GM12878 (cell line): ENCODE results near the gene MMP15. TPM values are rescaled to one million over a fixed set of nuclear protein-coding genes. Genes with fewer than 3 reads are reported as not detected.

Experiments used
- BHLHE40 ChIP-seq, 2 experiments: fragments of 450-650 bp in 1 of 2; IDR thresholded peaks; 2 replicates each; pipeline ENCODE4 v1.6.1; 2011 to 2017; ENCODE audit warnings: low read depth in 2 of 2, borderline replicate concordance in 1 of 2, improper control_type of control experiment in 1 of 2, low read length in 1 of 2, mild to moderate bottlenecking in 1 of 2
- CEBPB ChIP-seq, 2 experiments: fragments of 150-350 bp in 1 of 2; IDR thresholded peaks; 2 replicates each; pipeline ENCODE4 v1.6.1; 2012 to 2014; ENCODE audit warnings: low read depth in 2 of 2, low read length in 2 of 2, borderline replicate concordance in 1 of 2, inconsistent platforms in 1 of 2
- TAF1 ChIP-seq: IDR thresholded peaks from 2 replicates; pipeline ENCODE4 v1.6.1; 2011; ENCODE audit warnings: mild to moderate bottlenecking, low read depth, low read length, borderline replicate concordance
- TCF12 ChIP-seq: IDR thresholded peaks from 2 replicates; pipeline ENCODE4 v1.6.1; 2011; ENCODE audit warnings: low read depth, mild to moderate bottlenecking, low read length
- YBX1 ChIP-seq: fragments of 450-650 bp; IDR thresholded peaks from 2 replicates; pipeline ENCODE4 v1.6.1; 2016; ENCODE audit warnings: antibody characterized with exemption
- polyA plus RNA-seq, 11 experiments: library from polyadenylated mRNA; depleted of rRNA in 4 of 11; unstranded in 6 of 11; stranded (reverse) in 5 of 11; fragments of >200 nt; fragmentation: Nextera tagmentation in 4 of 11; fragmentation: Illumina TruSeq in 1 of 11; extraction: Ambion mirVana in 4 of 11; extraction: Trizol in 1 of 11; gene quantifications; 1 replicate in 1 of 11; 2 replicates in 10 of 11; pipeline versions ENCODE4 v1.2.1 to v1.2.3, GENCODE V29; 2011 to 2016; ENCODE audit warnings: inconsistent platforms in 2 of 11, missing spikeins in 2 of 11, low read depth in 1 of 11
- total RNA-seq, 4 experiments: library from RNA; depleted of rRNA in 3 of 4; stranded (reverse); fragments of >200 nt in 3 of 4; fragmentation: Illumina TruSeq in 1 of 4; extraction: Trizol in 1 of 4; gene quantifications; 2 replicates each; pipeline versions ENCODE4 v1.2.1 to v1.2.3, GENCODE V29; 2013 to 2021
- TF ChIP-seq, protein P1 (sequence below): IDR thresholded peaks from 2 replicates; pipeline ENCODE4 v1.6.1; 2011; ENCODE audit warnings: borderline replicate concordance, low read depth, mild to moderate bottlenecking, moderate library complexity, mixed read lengths, low read length; ENCODE audit not compliant: insufficient read depth; ENCODE audit errors: extremely low read length
- TF ChIP-seq, protein P2 (sequence below): fragments of 450-650 bp; IDR thresholded peaks from 2 replicates; pipeline ENCODE4 v1.6.1; 2016; ENCODE audit warnings: mild to moderate bottlenecking
- TF ChIP-seq, protein P3 (sequence below): fragments of 450-650 bp; IDR thresholded peaks from 2 replicates; pipeline ENCODE4 v1.6.1; 2017; ENCODE audit warnings: mild to moderate bottlenecking
- TF ChIP-seq, protein P4 (sequence below): fragments of 450-650 bp; IDR thresholded peaks from 2 replicates; pipeline ENCODE4 v1.6.1; 2017; ENCODE audit warnings: mild to moderate bottlenecking, moderate library complexity
- TF ChIP-seq, protein P5 (sequence below): fragments of 150-350 bp; IDR thresholded peaks from 2 replicates; pipeline ENCODE4 v1.6.1; 2016; ENCODE audit warnings: low read depth, low read length
- TF ChIP-seq, protein P6 (sequence below): fragments of 450-650 bp; IDR thresholded peaks from 2 replicates; pipeline ENCODE4 v1.6.1; 2017; ENCODE audit warnings: mild to moderate bottlenecking, moderate library complexity

MMP15 gene
- total and polyA plus RNA-seq, 10 of the 15 experiments (the other 5 are each of a cell fraction or from before 2014, with no cell fraction given), result 0.08 to 0.56 (median 0.10) TPM; not detected in 7

DNA sequence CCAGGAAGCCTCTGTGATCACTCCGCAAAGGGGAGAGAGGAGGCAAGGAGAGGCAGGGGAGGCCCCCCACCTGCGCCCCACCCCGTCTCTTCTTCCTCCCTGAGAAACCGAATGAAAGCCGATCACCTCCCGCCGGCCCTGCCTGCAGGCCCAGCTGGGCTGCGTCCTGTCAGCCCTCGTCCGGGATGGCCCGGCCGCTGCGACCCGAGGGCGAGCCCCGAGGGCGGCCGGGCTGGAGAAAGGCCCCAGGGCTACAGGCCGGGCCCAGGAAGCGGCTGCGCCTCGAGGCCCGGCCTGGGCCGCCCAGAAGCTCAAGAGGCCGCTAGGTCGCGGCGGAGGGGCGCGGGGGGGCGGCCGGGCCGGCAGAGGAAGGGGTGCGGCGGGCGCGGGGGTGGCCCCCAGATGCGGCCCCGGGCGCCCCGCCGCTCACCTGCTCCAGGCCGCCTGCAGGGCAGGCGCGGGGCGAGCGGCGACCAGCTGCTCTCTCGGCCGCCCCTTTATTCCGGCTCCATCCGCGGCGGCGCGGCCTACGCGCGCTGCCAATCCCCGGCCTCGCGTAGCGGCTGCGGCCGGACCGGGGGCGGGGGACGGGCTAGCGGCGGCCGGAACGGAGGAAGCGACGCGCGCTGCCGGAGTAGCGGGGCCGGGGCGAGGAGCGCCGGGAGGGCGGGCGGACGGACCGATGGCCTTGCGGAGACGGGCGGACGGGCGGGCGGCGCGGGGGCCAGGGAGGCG lies 25.4 kb upstream of the MMP15 start, which contains the start of gene ZNF319 (continued):
- TF ChIP-seq, protein P1, sequence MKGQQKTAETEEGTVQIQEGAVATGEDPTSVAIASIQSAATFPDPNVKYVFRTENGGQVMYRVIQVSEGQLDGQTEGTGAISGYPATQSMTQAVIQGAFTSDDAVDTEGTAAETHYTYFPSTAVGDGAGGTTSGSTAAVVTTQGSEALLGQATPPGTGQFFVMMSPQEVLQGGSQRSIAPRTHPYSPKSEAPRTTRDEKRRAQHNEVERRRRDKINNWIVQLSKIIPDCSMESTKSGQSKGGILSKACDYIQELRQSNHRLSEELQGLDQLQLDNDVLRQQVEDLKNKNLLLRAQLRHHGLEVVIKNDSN, result no peak
- no peak for TF ChIP-seq YBX1
- TF ChIP-seq TCF12, result 0 out of 2 replicates have a peak, but pooled peaks have one; percentile 34
- TF ChIP-seq, protein P2, sequence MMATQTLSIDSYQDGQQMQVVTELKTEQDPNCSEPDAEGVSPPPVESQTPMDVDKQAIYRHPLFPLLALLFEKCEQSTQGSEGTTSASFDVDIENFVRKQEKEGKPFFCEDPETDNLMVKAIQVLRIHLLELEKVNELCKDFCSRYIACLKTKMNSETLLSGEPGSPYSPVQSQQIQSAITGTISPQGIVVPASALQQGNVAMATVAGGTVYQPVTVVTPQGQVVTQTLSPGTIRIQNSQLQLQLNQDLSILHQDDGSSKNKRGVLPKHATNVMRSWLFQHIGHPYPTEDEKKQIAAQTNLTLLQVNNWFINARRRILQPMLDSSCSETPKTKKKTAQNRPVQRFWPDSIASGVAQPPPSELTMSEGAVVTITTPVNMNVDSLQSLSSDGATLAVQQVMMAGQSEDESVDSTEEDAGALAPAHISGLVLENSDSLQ, result no peak
- TF ChIP-seq, protein P3, sequence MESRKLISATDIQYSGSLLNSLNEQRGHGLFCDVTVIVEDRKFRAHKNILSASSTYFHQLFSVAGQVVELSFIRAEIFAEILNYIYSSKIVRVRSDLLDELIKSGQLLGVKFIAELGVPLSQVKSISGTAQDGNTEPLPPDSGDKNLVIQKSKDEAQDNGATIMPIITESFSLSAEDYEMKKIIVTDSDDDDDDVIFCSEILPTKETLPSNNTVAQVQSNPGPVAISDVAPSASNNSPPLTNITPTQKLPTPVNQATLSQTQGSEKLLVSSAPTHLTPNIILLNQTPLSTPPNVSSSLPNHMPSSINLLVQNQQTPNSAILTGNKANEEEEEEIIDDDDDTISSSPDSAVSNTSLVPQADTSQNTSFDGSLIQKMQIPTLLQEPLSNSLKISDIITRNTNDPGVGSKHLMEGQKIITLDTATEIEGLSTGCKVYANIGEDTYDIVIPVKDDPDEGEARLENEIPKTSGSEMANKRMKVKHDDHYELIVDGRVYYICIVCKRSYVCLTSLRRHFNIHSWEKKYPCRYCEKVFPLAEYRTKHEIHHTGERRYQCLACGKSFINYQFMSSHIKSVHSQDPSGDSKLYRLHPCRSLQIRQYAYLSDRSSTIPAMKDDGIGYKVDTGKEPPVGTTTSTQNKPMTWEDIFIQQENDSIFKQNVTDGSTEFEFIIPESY, result no peak
- TF ChIP-seq TAF1, result peak; percentile 39; the same call in 1 of the 2 replicates
- TF ChIP-seq, protein P4, sequence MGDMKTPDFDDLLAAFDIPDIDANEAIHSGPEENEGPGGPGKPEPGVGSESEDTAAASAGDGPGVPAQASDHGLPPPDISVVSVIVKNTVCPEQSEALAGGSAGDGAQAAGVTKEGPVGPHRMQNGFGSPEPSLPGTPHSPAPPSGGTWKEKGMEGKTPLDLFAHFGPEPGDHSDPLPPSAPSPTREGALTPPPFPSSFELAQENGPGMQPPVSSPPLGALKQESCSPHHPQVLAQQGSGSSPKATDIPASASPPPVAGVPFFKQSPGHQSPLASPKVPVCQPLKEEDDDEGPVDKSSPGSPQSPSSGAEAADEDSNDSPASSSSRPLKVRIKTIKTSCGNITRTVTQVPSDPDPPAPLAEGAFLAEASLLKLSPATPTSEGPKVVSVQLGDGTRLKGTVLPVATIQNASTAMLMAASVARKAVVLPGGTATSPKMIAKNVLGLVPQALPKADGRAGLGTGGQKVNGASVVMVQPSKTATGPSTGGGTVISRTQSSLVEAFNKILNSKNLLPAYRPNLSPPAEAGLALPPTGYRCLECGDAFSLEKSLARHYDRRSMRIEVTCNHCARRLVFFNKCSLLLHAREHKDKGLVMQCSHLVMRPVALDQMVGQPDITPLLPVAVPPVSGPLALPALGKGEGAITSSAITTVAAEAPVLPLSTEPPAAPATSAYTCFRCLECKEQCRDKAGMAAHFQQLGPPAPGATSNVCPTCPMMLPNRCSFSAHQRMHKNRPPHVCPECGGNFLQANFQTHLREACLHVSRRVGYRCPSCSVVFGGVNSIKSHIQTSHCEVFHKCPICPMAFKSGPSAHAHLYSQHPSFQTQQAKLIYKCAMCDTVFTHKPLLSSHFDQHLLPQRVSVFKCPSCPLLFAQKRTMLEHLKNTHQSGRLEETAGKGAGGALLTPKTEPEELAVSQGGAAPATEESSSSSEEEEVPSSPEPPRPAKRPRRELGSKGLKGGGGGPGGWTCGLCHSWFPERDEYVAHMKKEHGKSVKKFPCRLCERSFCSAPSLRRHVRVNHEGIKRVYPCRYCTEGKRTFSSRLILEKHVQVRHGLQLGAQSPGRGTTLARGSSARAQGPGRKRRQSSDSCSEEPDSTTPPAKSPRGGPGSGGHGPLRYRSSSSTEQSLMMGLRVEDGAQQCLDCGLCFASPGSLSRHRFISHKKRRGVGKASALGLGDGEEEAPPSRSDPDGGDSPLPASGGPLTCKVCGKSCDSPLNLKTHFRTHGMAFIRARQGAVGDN, result 0 out of 2 replicates have a peak, but pooled peaks have one; percentile 42
- no peak for TF ChIP-seq CEBPB (IDR thresholded peaks at IDR 0.05; ENCODE audit: borderline replicate concordance in 1 of 2, low read depth in 2 of 2, low read length in 2 of 2)
- TF ChIP-seq BHLHE40 (IDR thresholded peaks at IDR 0.05; ENCODE audit: borderline replicate concordance in 1 of 2, low read depth in 2 of 2, low read length in 1 of 2), result peak in 1 of 2 experiments; percentile 24; a peak in 1 of 4 replicates
- TF ChIP-seq, protein P5, sequence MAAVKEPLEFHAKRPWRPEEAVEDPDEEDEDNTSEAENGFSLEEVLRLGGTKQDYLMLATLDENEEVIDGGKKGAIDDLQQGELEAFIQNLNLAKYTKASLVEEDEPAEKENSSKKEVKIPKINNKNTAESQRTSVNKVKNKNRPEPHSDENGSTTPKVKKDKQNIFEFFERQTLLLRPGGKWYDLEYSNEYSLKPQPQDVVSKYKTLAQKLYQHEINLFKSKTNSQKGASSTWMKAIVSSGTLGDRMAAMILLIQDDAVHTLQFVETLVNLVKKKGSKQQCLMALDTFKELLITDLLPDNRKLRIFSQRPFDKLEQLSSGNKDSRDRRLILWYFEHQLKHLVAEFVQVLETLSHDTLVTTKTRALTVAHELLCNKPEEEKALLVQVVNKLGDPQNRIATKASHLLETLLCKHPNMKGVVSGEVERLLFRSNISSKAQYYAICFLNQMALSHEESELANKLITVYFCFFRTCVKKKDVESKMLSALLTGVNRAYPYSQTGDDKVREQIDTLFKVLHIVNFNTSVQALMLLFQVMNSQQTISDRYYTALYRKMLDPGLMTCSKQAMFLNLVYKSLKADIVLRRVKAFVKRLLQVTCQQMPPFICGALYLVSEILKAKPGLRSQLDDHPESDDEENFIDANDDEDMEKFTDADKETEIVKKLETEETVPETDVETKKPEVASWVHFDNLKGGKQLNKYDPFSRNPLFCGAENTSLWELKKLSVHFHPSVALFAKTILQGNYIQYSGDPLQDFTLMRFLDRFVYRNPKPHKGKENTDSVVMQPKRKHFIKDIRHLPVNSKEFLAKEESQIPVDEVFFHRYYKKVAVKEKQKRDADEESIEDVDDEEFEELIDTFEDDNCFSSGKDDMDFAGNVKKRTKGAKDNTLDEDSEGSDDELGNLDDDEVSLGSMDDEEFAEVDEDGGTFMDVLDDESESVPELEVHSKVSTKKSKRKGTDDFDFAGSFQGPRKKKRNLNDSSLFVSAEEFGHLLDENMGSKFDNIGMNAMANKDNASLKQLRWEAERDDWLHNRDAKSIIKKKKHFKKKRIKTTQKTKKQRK, result no peak
- TF ChIP-seq, protein P6, sequence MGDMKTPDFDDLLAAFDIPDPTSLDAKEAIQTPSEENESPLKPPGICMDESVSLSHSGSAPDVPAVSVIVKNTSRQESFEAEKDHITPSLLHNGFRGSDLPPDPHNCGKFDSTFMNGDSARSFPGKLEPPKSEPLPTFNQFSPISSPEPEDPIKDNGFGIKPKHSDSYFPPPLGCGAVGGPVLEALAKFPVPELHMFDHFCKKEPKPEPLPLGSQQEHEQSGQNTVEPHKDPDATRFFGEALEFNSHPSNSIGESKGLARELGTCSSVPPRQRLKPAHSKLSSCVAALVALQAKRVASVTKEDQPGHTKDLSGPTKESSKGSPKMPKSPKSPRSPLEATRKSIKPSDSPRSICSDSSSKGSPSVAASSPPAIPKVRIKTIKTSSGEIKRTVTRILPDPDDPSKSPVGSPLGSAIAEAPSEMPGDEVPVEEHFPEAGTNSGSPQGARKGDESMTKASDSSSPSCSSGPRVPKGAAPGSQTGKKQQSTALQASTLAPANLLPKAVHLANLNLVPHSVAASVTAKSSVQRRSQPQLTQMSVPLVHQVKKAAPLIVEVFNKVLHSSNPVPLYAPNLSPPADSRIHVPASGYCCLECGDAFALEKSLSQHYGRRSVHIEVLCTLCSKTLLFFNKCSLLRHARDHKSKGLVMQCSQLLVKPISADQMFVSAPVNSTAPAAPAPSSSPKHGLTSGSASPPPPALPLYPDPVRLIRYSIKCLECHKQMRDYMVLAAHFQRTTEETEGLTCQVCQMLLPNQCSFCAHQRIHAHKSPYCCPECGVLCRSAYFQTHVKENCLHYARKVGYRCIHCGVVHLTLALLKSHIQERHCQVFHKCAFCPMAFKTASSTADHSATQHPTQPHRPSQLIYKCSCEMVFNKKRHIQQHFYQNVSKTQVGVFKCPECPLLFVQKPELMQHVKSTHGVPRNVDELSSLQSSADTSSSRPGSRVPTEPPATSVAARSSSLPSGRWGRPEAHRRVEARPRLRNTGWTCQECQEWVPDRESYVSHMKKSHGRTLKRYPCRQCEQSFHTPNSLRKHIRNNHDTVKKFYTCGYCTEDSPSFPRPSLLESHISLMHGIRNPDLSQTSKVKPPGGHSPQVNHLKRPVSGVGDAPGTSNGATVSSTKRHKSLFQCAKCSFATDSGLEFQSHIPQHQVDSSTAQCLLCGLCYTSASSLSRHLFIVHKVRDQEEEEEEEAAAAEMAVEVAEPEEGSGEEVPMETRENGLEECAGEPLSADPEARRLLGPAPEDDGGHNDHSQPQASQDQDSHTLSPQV, result no peak
